Gastrocnemius medialis (tissue), 4 donors: ENCODE results near the gene SH3RF1. TPM values are rescaled to one million over a fixed set of nuclear protein-coding genes. Genes with fewer than 3 reads are reported as not detected.

Experiments
- ATAC-seq, 2 donors: fragments of 150-250 bp; one replicate each; pipeline ENCODE4 v1.9.1; 2016
- DNase-seq, 2 donors: peaks; one replicate each; pipeline ENCODE4 v3.0.0-alpha.2; 2019
- H3K27ac ChIP-seq, 4 donors: fragments of 200-600 bp; sonication (generic); 1 replicate in 1 of 4; 2 replicates in 3 of 4; pipeline ENCODE4 v1.5.1; 2016 to 2018; ENCODE audit warnings: mild to moderate bottlenecking in 2 of 4, moderate library complexity in 1 of 4
- H3K27me3 ChIP-seq, 3 donors: fragments of 200-600 bp; sonication (generic) in 2 of 3; 1 replicate in 1 of 3; 2 replicates in 2 of 3; pipeline versions ENCODE4 v1.5.1 to v1.6.0; 2016 to 2019; ENCODE audit warnings: mild to moderate bottlenecking in 1 of 3, moderate library complexity in 1 of 3
- H3K36me3 ChIP-seq, 2 donors: fragments of 200-600 bp; sonication (generic) in 1 of 2; one replicate each; pipeline ENCODE4 v1.5.1; 2017 to 2018
- H3K4me1 ChIP-seq, 2 donors: fragments of 200-600 bp; sonication (generic) in 1 of 2; one replicate each; pipeline ENCODE4 v1.5.1; 2016 to 2017; ENCODE audit warnings: mild to moderate bottlenecking in 2 of 2
- H3K4me3 ChIP-seq, 4 donors: fragments of 200-600 bp; sonication (generic) in 3 of 4; 1 replicate in 1 of 4; 2 replicates in 3 of 4; pipeline ENCODE4 v1.5.1; 2016 to 2019; ENCODE audit warnings: mild to moderate bottlenecking in 2 of 4
- H3K9me3 ChIP-seq, 3 donors: fragments of 200-600 bp; sonication (generic) in 2 of 3; 1 replicate in 1 of 3; 2 replicates in 2 of 3; pipeline ENCODE4 v1.5.1; 2016 to 2019
- CTCF ChIP-seq, 5 experiments: fragments of 450-650 bp in 3 of 5; fragments of 200-600 bp in 2 of 5; sonication (generic) in 2 of 5; IDR thresholded peaks in 4 of 5; conservative IDR thresholded peaks in 1 of 5; 1 replicate in 4 of 5; 2 replicates in 1 of 5; pipeline ENCODE4 v1.5.1; 2016 to 2019; ENCODE audit warnings: antibody characterized with exemption in 5 of 5, mild to moderate bottlenecking in 3 of 5, moderate library complexity in 3 of 5
- POLR2A ChIP-seq, 2 donors: fragments of 450-650 bp; IDR thresholded peaks; one replicate each; pipeline ENCODE4 v1.6.1; 2017; ENCODE audit warnings: antibody characterized with exemption in 2 of 2, mild to moderate bottlenecking in 2 of 2, moderate library complexity in 2 of 2
- in situ Hi-C, 4 donors: fragments of 200-750 bp; cut with MboI; loops; one replicate each; pipeline versions ENCODE4 v1.15.0 to v1.8.0; 2017; ENCODE audit warnings: low sequenced_read_pairs in 4 of 4
- intact Hi-C: fragments of 100-400 bp; cut with DNase I; formaldehyde crosslinking; loops from one replicate; pipeline ENCODE4 v1.15.1; 2023; ENCODE audit warnings: low total_unique reads
- total RNA-seq, 4 donors: library from RNA; depleted of rRNA; stranded (reverse); fragments of >200 nt; gene quantifications; one replicate each; pipeline versions ENCODE4 v1.1.0 to v1.2.3, GENCODE V29; 2016

SH3RF1 gene
- total RNA-seq, 4 donors from 2014 or later = 12.6 to 27.0 (median 13.4) TPM

- Histone ChIP-seq H3K27me3 (no peaks in the 10 kb centered on the region), H3K9me3 (no peaks in the 10 kb centered on the region), H3K4me3 (no peak overlapping the region), H3K27ac (no peak overlapping the region), H3K4me1 (peaks cover 11 to 13% of the 10 kb centered on the region in 2 donors), H3K36me3 (no peaks in the 10 kb centered on the region)
- intact Hi-C loops (no loop called here), in situ Hi-C loops (no loop called here)
- DNase-seq (no peak), ATAC-seq (no peak)
- TF ChIP-seq POLR2A (IDR thresholded peaks at IDR 0.05) = no peak
- TF ChIP-seq CTCF (IDR thresholded peaks at IDR 0.05 in 4 of 5, conservative IDR thresholded peaks at IDR 0.05 in 1 of 5) = no peak
Measured at GRCh38 chr4:169225812-169226211, 44.9 kb downstream of the SH3RF1 start.

GRCh38 chr4:169225058-169225751, 45.6 kb downstream of the SH3RF1 start:
- no peak for ATAC-seq
- Histone ChIP-seq H3K27ac (no peak overlapping the region), H3K4me1 (peaks cover 14 to 16% of the 10 kb centered on the region in 2 donors), H3K36me3 (no peaks in the 10 kb centered on the region), H3K9me3 (no peaks in the 10 kb centered on the region), H3K4me3 (no peak overlapping the region), H3K27me3 (no peaks in the 10 kb centered on the region)
- no peak for DNase-seq
- TF ChIP-seq POLR2A (IDR thresholded peaks at IDR 0.05) (no peak), CTCF (IDR thresholded peaks at IDR 0.05 in 4 of 5, conservative IDR thresholded peaks at IDR 0.05 in 1 of 5) (no peak)
- intact Hi-C loops = no loop called here
- in situ Hi-C loops = no loop called here

DNA sequence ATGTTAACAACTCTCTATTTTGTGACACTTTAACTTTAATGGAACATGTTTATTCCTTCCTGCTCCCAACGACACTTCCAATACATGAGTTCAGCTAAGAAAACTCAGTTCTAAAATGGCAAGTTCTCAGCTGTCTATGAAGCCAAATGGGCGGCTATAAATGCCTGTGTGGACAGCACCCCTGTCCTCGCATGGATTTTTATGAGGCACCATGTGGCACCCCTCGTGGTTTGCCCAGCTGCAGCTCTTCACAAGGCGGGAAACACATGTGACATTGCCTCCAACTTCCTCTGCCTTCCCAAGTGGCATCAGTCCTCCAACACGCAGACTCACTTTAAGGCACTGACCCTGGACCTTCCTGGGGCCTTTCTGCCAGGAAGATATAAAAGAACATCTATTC, 48.0 kb downstream of the SH3RF1 start:
- Histone ChIP-seq H3K27ac (no peak overlapping the region), H3K4me1 (peaks cover 19 to 26% of the 10 kb centered on the region in 2 donors), H3K36me3 (no peaks in the 10 kb centered on the region), H3K4me3 (no peak overlapping the region), H3K9me3 (no peaks in the 10 kb centered on the region), H3K27me3 (no peaks in the 10 kb centered on the region)
- no peak for ATAC-seq
- no peak for TF ChIP-seq POLR2A (IDR thresholded peaks at IDR 0.05)
- no peak for TF ChIP-seq CTCF (IDR thresholded peaks at IDR 0.05 in 4 of 5, conservative IDR thresholded peaks at IDR 0.05 in 1 of 5)
- DNase-seq = no peak
- in situ Hi-C loops = no loop called here
- intact Hi-C loops = no loop called here

- intact Hi-C loops = no loop called here
- no peak overlapping the region for H3K4me3 ChIP-seq
- H3K27ac ChIP-seq = no peak overlapping the region
- DNase-seq (no peak), ATAC-seq (no peak)
- TF ChIP-seq POLR2A (IDR thresholded peaks at IDR 0.05) = no peak
- no peak for TF ChIP-seq CTCF (IDR thresholded peaks at IDR 0.05 in 4 of 5, conservative IDR thresholded peaks at IDR 0.05 in 1 of 5)
- no peaks in the 10 kb centered on the region for H3K27me3 ChIP-seq
- in situ Hi-C loops = no loop called here
- no peaks in the 10 kb centered on the region for H3K36me3 ChIP-seq
- H3K9me3 ChIP-seq = no peaks in the 10 kb centered on the region
- H3K4me1 ChIP-seq = peaks cover 19 to 26% of the 10 kb centered on the region in 2 donors
Measured at GRCh38 chr4:169221662-169222061, 49.1 kb downstream of the SH3RF1 start.
